KBM-7 (cell line): ENCODE results near the gene SLC16A11.
"Not testable (repeated sequence)": the region's sequence is repeated elsewhere in the genome, so short reads cannot be mapped to it uniquely, and the experiment has no call there.

Experiments used
- DNase-seq: peaks from one replicate; pipeline ENCODE4 v3.0.0-alpha.2; 2015
- in situ Hi-C: fragments of 300-500 bp; cut with MboI; formaldehyde crosslinking; loops from 2 replicates; pipeline ENCODE4 v1.14.3; 2020; ENCODE audit warnings: low sequenced_read_pairs, low pct_unique_long_range_greater_than_20kb, mixed read lengths

Gene SLC16A11

GRCh38 chr17:6996256-6997011, 47.5 kb downstream of the SLC16A11 start:
- in situ Hi-C loops: no loop called here
- DNase-seq: no peak

- no peak for DNase-seq
Measured at GRCh38 chr17:6995500-6996255, 48.2 kb downstream of the SLC16A11 start, which contains the start of gene ALOX12. ALOX12 (plus strand) TSS chr17:6996049; CDS start chr17:6996118, 69 bp downstream.

DNA sequence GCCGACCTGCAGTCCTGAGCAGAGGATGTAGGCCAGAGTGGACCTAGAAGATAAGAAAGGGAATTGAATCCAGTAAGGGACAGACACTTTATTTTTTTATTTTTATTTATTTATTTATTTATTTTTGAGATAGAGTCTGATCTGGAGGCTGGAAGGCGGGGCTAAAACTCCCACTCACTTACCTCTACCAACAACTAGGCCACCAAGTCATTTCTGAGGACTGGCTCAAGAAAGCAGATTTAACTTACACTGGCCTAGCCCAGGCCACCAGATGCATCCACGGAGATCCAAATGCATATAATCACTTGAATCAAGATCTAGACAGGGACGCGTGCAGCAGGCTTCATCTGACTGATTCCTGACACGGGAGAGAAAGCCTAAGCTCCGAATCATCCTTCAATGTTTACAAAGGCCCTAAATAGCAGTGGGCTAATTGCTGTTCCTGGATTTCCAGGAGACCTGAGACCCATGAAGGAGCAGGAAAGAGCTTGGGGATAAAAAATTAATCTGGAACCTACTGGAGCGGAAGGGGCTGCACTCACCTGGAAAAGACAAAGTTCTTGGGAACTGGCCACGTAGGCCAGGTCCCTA, 49.1 kb downstream of the SLC16A11 start:
- in situ Hi-C loops: no loop called here
- no peak for DNase-seq

More at GRCh38 chr17:6995500-6996255, 48.2 kb downstream of the SLC16A11 start, which contains the start of gene ALOX12:
- in situ Hi-C loops: no loop called here

GRCh38 chr17:6994118-6994598, 49.7 kb downstream of the SLC16A11 start:
- DNase-seq: no peak
- in situ Hi-C loops: no loop called here

DNA sequence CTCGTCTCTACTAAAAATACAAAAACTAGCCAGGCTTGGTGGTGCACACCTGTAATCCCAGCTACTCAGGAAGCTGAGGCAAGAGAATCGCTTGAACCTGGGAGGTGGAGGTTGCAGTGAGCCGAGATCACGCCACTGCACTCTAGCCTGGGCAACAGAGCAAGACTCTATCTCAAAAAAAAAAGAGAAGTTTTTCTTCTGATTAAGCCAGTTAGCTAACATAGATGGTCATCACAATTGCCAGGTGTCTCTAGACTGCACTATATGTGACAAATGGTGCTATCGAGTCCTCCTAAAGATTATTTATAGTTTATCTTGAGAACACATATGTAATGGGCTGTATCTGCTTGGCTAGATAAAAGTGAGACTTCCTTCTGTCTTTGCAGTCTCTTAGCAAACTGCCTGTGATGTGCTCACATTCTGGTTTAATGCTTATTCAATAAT, 50.3 kb downstream of the SLC16A11 start:
- in situ Hi-C loops: not testable (repeated sequence)
- peak; percentile 32 for DNase-seq
